ENCODE data around the gene PUS10.
"Not testable (repeated sequence)": the region's sequence is repeated elsewhere in the genome, so short reads cannot be mapped to it uniquely, and the experiment has no call there.

Gene PUS10

GRCh38 chr2:61045226-61045625 is 27.2 kb upstream of the PUS10 start:
- TF ChIP-seq, protein P1, sequence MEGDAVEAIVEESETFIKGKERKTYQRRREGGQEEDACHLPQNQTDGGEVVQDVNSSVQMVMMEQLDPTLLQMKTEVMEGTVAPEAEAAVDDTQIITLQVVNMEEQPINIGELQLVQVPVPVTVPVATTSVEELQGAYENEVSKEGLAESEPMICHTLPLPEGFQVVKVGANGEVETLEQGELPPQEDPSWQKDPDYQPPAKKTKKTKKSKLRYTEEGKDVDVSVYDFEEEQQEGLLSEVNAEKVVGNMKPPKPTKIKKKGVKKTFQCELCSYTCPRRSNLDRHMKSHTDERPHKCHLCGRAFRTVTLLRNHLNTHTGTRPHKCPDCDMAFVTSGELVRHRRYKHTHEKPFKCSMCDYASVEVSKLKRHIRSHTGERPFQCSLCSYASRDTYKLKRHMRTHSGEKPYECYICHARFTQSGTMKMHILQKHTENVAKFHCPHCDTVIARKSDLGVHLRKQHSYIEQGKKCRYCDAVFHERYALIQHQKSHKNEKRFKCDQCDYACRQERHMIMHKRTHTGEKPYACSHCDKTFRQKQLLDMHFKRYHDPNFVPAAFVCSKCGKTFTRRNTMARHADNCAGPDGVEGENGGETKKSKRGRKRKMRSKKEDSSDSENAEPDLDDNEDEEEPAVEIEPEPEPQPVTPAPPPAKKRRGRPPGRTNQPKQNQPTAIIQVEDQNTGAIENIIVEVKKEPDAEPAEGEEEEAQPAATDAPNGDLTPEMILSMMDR (conservative IDR thresholded peaks at IDR 0.05; ENCODE audit: low read length), result no peak
- no peak overlapping the region for H3K4me3 ChIP-seq (ENCODE audit: low read length)
- no peak for DNase-seq (ENCODE audit: low read depth)

GRCh38 chr2:61044636-61045035 is 26.6 kb upstream of the PUS10 start:
- TF ChIP-seq, protein P1 (conservative IDR thresholded peaks at IDR 0.05; ENCODE audit: low read length), result no peak
- peak; percentile 3 for DNase-seq (ENCODE audit: low read depth)
- no peak overlapping the region for H3K4me3 ChIP-seq (ENCODE audit: low read length)

- TF ChIP-seq, protein P1 (conservative IDR thresholded peaks at IDR 0.05; ENCODE audit: low read length), result no peak
- H3K4me3 ChIP-seq (ENCODE audit: low read length), result no peak overlapping the region
- DNase-seq (ENCODE audit: low read depth), result no peak
Observed at GRCh38 chr2:61042807-61043206, 24.8 kb upstream of the PUS10 start.

DNA sequence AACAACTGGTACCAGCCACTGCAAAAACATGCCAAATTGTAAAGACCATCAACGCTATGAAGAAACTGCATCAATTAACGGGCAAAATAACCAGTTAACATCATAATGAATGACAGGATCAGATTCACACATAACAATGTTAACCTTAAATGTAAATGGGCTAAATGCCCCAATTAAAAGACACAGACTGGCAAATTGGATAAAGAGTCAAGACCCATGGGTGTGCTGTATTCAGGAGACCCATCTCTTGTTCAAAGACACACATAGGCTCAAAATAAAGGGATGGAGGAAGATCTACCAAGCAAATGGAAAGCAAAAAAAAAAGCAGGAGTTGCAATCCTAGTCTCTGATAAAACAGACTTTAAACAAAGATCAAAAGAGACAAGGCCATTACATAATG is 18.6 kb upstream of the PUS10 start:
- not testable (repeated sequence) for H3K4me3 ChIP-seq (ENCODE audit: low read length); DNase-seq (ENCODE audit: low read depth)

- H3K4me3 ChIP-seq (ENCODE audit: low read length), result not testable (repeated sequence)
Observed at GRCh38 chr2:61034592-61034991, 16.5 kb upstream of the PUS10 start.

DNA sequence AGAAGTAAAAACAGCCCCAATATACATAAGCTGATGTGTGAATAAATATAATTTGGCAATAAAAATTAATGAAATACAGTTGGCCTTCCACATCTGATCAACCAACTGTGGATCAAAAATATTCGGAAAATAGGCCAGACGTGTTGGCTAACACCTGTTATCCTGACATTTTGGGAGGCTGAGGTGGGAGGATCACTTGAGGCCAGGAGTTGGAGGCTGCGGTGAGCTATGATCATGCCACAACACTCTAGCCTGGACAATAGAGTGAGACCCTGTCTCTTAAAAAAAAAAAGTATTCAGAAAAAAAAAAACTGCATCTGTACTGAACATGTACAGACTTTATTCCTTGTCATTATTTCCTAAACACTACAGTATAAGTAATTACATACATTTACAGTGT is 11.5 kb upstream of the PUS10 start:
- H3K4me3 ChIP-seq (ENCODE audit: low read length), result no peak overlapping the region
- no peak for DNase-seq (ENCODE audit: low read depth)
- TF ChIP-seq, protein P1 (conservative IDR thresholded peaks at IDR 0.05; ENCODE audit: low read length), result no peak

More at GRCh38 chr2:61034592-61034991, 16.5 kb upstream of the PUS10 start:
- not testable (repeated sequence) for DNase-seq (ENCODE audit: low read depth)

- DNase-seq (ENCODE audit: low read depth), result no peak
- TF ChIP-seq, protein P1 (conservative IDR thresholded peaks at IDR 0.05; ENCODE audit: low read length), result no peak
- H3K4me3 ChIP-seq (ENCODE audit: low read length), result no peak overlapping the region
Observed at GRCh38 chr2:61023670-61024069, 5.6 kb upstream of the PUS10 start.

DNA sequence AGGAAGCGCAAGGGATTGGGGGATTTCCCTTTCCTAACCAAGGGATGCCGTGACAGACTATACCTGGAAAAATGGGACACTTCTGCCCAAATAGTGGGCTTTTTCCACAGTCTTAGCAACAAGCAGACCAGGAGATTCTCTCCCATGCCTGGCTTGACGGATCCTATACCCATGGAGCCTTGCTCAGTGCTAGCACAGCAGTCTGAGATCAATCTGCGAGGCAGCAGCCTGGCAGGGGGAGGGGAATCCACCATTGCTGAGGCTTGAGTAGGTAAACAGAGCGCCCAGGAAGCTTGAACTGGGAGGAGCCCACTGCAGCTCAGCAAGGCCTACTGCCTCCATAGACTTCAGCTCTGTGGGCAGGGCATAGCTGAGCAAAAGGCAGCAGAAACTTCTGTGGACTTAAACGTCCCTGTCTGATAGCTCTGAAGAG is 3.2 kb upstream of the PUS10 start:
- TF ChIP-seq, protein P1 (conservative IDR thresholded peaks at IDR 0.05; ENCODE audit: low read length), result no peak
- H3K4me3 ChIP-seq (ENCODE audit: low read length), result no peak overlapping the region
- DNase-seq (ENCODE audit: low read depth), result no peak

All from AG10803 (cell line).